NCI-H510A treated with DMSO at 0.1 percent for 48 hours (cell line): ENCODE data around the gene SPINK13.
"Not testable (repeated sequence)": the region's sequence is repeated elsewhere in the genome, so short reads cannot be mapped to it uniquely, and the experiment has no call there.

ENCODE experiments used
- DNase-seq: peaks from one replicate; lab custom pipeline; 2025; lab: John Stamatoyannopoulos, UW

The SPINK13 gene, protein sequence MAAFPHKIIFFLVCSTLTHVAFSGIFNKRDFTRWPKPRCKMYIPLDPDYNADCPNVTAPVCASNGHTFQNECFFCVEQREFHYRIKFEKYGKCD

DNA sequence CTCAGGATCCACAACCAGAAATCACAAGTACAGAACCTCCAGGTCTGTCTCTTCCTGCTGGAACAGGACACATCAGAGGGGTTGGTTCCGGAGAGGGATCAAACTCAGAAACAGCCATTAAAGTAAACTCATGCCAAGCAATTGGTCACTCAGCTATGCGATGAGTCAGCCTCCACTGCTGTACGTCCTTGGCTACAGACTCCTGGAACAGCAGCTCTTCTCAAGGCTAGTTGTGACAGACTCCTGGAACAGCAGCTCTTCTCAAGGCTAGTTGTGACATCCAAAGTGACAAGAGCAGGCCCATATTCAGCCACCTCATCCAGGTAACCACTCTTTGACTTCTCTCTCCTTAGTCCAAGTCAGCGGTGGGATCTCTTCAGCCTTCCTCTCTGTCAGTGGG is at the start of gene SPINK13:
Gene SPINK13 (plus strand): TSS at position 229 of the 400 bp plus-strand sequence. CDS start 1,279 bp downstream, outside the sequence.
- DNase-seq, result no peak

DNA sequence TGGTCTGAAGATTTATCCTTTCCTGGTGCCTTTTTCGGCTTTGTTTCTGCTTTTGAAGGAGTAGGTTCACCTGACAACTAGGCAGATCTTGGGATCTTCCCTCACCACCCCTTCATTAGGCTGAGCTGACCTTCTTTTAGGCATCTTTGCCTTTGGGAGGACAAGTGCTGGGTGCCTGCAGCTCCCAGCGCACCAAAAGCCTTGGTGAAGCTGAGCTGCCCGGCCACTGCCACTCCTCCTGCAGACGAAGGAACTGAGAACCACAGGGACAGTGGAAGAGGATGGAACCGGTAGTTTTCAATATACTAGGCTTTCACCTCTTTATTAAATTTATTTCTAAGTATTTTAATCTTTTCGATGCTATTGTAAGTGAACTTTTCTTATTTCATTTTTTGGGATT is 47.1 kb upstream of the SPINK13 start:
- no peak for DNase-seq

DNA sequence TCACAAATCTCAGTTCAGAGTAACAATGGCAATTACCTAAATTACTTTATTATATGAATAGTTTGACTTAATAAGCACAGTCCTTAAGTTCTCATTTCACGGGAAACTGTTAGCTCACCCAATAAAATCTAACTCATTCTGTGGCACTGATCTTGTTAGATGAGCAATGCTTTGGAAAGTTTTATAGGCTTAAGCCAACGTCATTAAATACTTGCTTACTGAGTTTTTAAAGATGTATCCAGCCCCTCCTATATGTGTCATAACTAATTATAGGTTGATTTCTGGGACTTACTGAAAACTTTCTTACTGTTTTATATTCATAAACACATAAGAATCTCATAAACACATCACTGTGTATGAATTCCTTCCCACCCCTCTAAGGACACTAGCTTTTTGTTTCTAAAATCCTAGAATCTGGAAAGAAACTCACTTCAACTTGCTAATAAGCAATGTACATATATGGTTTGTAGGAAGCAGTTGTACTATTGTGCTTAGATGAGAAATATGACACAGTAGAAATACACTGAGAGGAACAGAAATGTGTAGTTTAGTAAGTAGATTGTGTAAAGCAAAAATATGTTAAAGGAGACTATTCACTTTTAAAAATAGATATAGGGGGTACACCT is 44.4 kb upstream of the SPINK13 start:
- no peak for DNase-seq

DNA sequence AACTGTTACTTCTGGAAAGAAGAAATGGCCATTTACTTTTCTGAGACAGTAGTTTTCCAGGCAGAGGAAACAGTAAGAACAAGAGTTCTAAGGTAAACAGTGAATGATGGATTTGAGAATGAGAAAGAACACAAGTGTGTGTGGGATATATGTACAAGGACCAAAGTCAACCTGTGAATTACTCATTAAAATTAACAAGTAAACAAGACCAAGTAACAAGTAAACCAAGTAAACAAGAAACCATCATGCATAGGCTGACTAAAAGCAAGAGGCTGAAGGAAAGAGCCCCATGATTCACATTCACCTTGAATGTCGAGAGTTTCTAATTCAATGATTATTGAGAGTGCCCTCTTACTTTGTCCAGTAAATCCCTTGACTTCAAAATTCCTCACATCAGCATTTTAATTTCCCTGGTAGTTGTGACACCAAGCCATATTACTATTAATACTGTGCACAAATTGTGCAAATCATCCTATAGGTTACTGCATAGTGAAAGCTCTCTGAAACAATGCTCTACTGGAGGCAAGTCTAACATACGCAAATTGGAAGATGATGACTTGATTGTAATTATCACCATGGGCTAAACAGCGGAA is 40.1 kb upstream of the SPINK13 start:
- DNase-seq, result no peak

DNA sequence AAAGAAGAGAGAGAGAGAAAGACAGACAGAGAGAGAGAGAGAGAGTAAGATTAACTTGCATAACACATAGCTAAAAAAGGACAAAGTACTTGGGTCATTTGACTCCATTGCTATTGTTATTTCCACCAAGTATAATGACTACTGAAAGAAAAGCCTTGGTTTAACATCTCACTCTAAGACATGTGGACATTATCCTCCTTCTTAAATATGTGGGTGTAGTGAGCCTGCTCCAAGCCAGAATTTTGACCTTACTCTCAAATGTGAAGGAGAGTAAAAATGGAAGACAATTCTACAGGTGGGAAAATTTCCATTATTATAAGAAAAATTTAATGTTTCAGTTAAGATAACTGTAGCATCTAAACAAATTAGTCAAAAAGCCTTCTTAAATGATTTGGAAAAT is 38.8 kb upstream of the SPINK13 start:
- DNase-seq, result no peak

DNA sequence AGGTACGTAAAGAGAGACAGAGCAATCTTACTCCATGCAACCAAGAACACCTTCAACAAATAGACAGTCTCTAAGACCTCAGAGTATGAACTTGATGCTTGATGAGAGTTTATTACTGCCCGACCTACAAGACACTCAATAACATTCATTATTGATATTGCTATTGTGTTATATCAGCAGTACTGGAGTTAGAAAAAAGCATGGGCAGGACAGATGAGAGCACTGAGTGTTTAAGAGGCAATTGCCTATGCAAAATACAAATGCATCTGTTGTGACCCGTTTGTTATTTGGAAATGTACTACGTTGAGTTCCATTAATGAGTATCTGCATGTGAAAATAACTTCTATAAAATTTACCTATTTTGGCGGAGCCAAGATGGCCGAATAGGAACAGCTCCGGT is 38.4 kb upstream of the SPINK13 start:
- DNase-seq, result no peak

DNA sequence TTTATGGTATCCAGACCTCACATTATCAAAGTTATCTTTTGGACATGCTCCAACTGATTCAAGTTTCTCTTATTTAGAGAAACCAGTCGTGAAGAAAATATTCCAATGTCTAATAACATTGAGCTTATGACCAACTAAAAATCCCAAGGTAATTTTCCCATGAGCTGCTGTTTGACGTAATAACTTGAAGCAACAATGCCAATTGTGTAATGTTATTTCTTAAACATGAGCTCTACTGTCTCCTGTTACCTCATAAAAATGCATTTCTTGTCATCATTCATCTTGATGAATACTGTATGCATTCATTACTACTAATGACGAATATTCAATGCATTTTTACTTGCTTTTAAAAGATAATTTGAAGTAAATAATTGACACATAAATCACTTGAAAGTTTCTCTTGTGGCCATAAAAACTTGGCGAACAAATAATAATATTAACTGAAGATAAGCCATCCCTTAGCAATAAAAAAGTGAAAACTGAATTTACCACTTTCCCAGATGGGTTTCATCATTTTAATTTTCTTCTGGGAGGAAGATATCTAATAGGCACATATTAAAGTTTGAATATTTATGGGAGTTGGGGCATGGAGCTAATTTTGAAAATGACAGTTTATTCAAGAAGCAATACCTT is 30.7 kb upstream of the SPINK13 start:
- DNase-seq, result no peak

DNA sequence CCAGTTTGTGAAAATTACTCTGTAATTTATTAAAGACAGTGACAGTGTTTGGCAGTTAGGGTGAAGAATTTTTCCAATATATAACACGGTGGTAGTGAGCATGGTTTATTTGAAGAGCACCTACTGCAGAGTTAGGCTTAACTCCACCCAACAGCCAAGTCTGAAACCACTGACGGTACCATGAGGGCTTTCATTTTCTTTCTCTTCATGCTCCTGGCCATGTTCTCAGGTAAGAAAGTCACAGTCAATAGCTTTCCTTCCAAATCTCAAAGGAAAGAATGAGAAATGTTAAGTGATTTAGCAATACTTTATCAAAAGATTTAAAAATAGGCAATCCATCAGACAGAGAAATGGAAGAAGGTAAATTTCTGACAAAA is 30.2 kb upstream of the SPINK13 start, which contains the start of gene MARCOL:
Gene MARCOL (plus strand): TSS at position 108 of the 377 bp plus-strand sequence. CDS start 73 bp downstream, at position 181.
- no peak for DNase-seq

DNA sequence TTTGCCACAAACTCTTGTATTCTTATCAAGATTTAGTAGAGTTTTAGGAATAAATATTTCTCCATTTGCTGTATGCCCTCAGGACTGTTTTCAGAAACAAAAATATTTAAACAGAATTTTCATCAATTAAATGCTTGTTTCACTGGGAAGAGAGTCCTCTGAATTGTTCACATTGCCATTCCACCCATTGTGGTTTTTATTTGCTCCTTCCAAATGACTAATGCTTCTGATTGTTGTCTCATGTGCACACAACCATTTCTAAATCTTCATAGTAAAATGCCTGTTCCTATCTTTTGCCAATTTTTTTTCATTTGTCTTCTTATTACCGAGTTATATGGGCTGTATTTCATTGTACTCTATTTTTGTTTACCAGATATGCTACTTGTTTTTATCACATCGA is 19.7 kb upstream of the SPINK13 start:
- no peak for DNase-seq

DNA sequence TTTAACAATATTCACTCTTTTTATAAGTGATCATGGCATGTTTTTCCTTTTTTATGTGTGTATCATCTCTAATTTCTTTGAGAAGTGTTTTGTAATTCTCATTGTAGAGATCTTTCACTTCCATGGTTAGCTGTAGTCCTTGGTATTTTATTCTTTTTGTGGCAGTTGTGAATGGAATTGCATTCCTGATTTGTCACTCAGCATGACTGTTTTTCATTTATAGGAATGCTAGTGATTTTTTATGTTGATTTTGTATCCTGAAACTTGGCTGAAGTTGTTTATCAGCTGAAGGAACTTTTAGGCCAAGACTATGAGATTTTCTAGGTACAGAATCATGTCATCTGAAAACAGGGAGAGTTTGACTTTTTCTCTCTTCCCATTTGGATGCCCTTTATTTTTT is 13.1 kb upstream of the SPINK13 start:
- DNase-seq, result no peak

DNA sequence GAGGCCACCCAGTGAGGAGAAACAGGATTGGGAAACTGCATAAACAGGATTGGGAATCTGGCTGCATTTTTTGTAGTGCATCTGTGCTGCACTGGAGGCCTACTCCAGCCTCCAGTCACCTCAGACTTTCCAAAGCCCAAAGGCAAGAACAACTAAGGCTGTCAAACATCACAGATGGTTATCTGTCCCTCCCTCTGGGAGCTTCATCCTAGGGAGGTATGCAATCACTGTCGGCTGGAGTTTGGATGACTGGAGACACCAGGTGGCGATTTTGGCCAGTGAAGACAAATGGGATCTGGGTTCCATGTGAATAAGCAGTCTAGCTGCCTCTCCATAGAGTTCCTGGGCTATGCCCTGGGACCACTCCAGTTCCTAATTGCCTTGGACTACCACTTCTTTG is 9.3 kb upstream of the SPINK13 start:
- no peak for DNase-seq

DNA sequence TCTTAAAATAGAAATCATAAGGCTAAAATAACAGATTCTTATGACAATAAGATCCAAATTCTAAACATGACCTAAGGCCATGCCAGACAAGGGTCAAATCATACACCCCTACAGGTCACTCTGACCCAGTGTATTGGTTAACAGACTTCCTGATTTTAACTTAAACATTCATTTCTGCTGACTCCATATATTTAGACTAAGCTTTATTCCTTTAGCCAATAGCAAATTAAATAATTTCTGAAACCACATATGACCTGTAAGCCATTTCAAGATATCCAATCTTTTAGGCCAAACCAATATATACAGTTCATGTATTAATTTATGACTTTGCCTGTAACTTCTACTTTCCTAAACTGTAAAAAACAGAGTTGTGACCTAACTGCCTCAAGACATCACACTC is 7.4 kb upstream of the SPINK13 start:
- DNase-seq, result no peak

DNA sequence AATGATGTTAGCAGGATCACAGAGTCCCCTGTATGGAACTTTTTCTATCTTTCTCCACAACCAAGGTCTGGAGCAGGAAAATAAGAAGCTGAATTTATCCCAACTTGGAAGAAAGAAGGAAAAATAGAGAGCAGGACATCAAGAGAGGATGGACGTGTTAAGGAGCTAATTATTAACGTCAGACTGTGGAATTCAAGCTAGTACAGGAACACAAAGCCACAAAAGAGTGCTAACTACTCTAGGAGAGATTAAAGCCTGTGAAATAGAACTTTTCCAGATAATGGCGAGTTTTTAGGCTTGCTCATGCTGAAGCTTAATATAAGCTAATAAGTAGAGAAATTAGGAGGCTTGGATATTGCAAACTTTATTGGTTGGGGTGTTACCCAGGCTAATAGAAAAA is 632 bp upstream of the SPINK13 start:
- DNase-seq, result no peak

DNA sequence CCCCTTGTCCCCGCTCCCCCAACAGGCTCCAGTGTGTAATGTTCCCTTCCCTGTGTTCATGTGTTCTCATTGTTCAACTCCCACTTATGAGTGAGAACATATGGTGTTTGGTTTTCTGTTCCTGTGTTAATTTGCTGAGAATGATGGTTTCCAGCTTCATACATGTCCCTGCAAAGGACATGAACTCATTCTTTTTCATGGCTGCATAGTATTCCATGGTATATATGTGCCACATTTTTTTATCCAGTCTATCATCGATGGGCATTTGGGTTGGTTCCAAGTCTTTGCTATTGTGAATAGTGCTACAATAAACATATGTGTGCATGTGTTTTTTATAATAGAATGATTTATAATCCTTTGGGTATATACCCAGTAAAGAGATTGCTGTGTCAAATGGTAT is 6.5 kb downstream of the SPINK13 start:
- not testable (repeated sequence) for DNase-seq

DNA sequence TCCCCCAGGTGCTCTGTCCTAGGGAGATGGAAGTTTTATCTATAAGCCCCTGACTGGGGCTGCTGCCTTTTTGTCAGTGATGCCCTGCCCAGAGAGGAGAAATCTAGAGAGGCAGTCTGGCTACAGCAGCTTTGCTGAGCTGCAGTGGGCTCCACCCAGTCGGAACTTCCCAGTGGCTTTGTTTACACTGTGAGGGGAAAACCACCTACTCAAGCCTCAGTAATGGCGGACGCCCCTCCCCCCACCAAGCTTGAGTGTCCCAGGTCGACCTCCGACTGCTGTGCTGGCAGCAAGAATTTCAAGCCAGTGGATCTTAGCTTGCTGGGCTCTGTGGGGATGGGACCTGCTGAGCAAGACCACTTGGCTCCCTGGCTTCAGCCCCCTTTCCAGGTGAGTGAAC is 12.3 kb downstream of the SPINK13 start:
- not testable (repeated sequence) for DNase-seq

DNA sequence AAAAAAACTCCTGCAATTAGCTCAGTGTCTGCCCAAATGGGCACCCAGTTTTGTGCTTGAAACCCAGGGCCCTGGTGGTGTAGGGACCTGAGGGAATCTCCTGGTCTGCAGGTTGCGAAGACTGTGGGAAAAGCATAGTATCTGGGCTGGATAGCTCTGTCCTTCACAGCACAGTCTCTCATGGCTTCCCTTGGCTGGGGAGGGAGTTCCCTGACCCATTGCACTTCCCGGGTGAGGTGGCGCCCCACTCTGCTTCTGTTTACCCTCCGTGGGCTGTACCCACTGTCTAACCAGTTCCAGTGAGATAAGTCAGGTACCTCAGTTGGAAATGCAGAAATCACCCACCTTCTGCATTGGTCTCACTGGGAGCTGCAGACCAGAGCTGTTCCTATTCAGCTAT is 12.7 kb downstream of the SPINK13 start:
- not testable (repeated sequence) for DNase-seq

DNA sequence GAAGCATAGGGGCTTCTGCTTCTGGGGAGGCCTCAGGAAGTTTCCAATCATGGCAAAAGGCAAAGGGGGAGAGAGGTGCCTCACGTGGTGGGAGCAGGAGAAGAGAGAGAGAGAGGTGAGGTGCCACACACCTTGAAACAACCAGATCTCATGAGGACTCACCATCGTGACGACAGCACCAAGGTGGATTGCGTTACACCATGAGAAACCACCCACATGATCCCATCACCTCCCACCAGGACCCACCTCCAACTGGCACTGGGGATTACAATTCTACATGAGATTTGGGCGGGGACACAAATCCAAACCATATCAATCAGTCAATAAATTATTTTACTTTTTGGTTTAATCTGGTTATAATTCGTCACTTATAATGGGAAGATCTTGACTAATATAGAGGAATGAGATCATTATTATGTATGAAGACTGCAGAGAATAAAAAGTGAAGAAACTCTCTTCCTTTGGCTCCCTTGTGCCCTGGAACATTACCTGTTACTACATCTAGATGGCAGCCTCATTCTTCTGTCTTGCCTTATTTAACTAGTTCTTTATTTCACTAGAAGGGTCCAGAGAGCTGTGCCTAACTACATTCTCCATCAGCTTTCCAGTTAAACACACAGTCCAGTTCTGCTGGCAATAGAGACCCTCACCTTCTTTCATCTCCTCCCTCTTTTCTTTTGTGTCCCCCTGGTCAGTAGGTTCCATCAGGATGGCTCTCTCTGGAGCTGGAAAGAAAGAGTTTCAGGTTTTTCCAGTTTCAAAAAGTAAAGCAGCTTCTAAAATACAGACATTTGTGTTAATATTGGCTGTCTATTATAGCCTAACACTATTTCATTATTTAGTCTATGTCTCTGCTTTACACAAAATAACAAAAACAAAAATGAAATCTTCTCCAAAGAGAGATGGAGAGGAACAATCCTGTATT is 21.9 kb downstream of the SPINK13 start:
- DNase-seq, result no peak

DNA sequence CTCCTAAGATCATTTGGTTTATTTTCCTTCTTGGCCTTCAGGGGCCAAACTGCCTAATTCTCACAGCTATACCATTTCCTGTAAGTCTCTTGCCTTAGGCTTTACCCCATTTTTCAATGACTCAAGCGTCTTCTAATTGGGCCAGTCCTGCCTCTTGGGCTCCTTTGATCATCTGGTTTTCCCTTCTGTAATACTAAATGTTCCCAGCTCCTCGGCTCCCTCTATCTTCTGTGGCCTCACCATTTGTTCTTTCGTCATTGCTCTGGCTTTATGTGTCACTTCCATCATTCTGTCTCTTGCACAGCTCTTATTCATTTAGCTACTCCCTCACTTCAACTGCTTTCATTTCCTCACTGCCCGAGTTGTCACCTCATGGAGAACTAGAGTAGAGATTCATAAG is 29.1 kb downstream of the SPINK13 start:
- DNase-seq, result no peak

DNA sequence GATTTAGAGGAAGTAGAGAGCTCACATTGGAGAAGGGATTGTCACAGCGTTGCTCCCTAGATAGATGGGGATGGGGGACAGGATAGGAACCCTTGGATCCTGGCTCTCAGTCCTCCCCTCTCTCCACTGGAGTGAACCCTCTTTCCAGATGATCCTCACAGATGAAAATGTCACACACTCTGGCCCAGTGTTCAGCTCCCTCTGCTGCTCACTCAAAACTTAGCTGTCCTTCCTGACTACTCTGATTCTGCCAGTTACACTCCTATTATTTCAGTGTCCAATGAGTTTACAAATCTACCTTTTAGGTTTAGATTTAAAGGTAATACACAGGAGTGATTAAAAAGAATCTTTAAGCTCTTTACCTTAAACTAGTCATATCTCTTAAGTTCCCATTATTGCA is 37.9 kb downstream of the SPINK13 start:
- no peak for DNase-seq

DNA sequence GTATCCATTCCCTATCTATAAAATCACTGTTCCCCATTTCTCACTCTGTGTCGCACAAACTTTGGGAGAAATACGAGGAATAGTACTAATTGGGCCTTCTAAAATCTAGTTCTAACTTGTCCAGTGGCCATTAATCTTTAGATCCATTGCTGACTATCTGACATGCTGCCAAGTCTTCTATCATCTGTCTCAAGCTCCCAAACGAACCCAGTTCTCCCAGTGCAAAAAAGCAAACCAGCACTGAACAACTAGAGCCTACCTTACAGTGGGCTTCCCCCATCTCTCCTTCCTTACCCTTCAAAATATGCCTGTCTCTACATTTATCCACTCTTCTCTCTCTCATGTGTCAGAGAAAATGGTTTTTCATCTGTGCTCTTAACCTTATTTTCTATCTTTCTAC is 40.4 kb downstream of the SPINK13 start:
- no peak for DNase-seq

DNA sequence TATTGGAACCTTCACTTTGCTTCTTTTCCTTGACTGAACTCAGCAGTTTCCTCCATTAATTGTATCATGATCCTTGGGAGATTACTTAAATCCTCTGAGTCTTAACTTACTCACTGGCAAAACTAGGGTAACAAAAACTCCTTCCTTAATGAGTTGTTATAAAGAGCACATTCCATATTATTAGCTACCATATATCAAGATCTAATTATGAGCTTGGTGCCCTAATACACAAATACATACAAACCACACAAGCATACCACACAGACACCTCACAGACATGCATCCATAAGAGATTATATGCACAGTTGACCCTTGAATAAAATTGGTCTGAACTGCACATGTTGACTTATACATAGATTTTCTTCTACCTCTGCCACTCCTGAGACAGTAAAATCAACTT is 41.2 kb downstream of the SPINK13 start:
- DNase-seq, result no peak

DNA sequence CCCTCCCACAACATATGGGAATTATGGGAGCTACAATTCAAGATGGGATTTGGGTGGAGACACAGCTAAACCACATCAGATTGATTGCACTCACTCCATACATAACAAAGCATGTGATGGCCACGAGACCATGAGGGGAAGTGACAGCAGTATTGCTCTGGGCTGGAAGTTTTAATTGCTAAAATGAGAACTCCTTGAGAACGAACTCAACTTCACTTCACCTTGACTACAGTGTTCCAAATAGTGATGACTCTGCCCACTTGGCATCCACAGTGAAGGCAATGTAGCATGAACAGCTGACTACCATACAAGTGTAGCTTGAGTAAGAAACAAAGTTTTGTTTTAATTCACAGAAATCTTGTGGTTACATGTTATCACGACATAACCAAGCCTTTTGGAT is 42.9 kb downstream of the SPINK13 start:
- DNase-seq, result no peak
